GM12878 (cell line): Measurements from ENCODE around the gene TANC1. TPM values are rescaled to one million over a fixed set of nuclear protein-coding genes. Genes with fewer than 3 reads are reported as not detected.

Experiments used
- ATAC-seq: fragments of 200-7000 bp; cut with Tn5 transposase; 3 replicates; pipeline ENCODE4 v1.9.1; 2020; ENCODE audit warnings: mild to moderate bottlenecking, moderate library complexity
- BruUV-seq: library from RNA; stranded (reverse); fragments of 400-500 nt; replicated peaks from 2 replicates; lab custom pipeline; 2021; lab: Mats Ljungman, UMichigan
- CTCF ChIA-PET: fragments of 300-600 bp; sonication (Branson Sonifier 250); formaldehyde crosslinking; extraction: SDS; loops from one replicate; lab custom pipeline; 2021; ENCODE audit warnings: inconsistent platforms; lab: Yijun Ruan, JAX
- POLR2A ChIA-PET: fragments of 350-600 bp; formaldehyde crosslinking; extraction: SDS; loops from one replicate; lab custom pipeline; 2021; ENCODE audit warnings: inconsistent platforms; lab: Charles Lee
- RAD21 ChIA-PET: fragments of 300-600 bp; sonication (Branson Sonifier 250); formaldehyde crosslinking; loops from one replicate; lab custom pipeline; 2023; ENCODE audit warnings: antibody characterized with exemption; ENCODE audit not compliant: unreplicated experiment; lab: Charles Lee
- SMC1A ChIA-PET: fragments of 300-600 bp; sonication (Branson Sonifier 250); formaldehyde crosslinking; loops from one replicate; lab custom pipeline; 2023; ENCODE audit not compliant: unreplicated experiment, uncharacterized antibody; lab: Charles Lee
- DNase-seq: peaks from one replicate; pipeline ENCODE4 v3.0.0-alpha.2; 2011; ENCODE audit warnings: low read depth, low spot score
- FAIRE-seq: peaks from 3 replicates; lab custom pipeline; 2011; peaks lifted over from hg19 to GRCh38; lab: Jason Lieb, UNC
- H2AFZ ChIP-seq: 2 replicates; pipeline ENCODE4 v1.6.0; 2011; ENCODE audit warnings: low read depth, low read length, control low read depth; ENCODE audit not compliant: control insufficient read depth
- H3K27ac ChIP-seq: 2 replicates; pipeline ENCODE4 v1.5.1; 2011; ENCODE audit warnings: control low read depth; ENCODE audit not compliant: control insufficient read depth, insufficient read depth
- H3K27me3 ChIP-seq, 2 experiments: replicated peaks in 1 of 2; 2 replicates each; pipeline versions ENCODE4 v1.6.0 to v1.6.1; 2011; ENCODE audit warnings: low read length in 1 of 2; ENCODE audit not compliant: control insufficient read depth in 2 of 2, insufficient read depth in 2 of 2
- H3K36me3 ChIP-seq, 2 experiments: 2 replicates each; pipeline ENCODE4 v1.5.1; 2011; ENCODE audit warnings: low read length in 1 of 2; ENCODE audit not compliant: control insufficient read depth in 2 of 2, insufficient read depth in 2 of 2
- H3K4me1 ChIP-seq: 2 replicates; pipeline ENCODE4 v1.6.1; 2011; ENCODE audit warnings: mild to moderate bottlenecking, low read length, moderate library complexity, mixed read lengths; ENCODE audit not compliant: control insufficient read depth, insufficient read depth
- H3K4me2 ChIP-seq: 2 replicates; pipeline ENCODE4 v1.6.0; 2011; ENCODE audit warnings: control low read depth; ENCODE audit not compliant: control insufficient read depth, insufficient read depth
- H3K4me3 ChIP-seq: fragments of 200-600 bp; sonication (generic); 2 replicates; pipeline ENCODE4 v1.5.1; 2016
- H3K79me2 ChIP-seq: 2 replicates; pipeline ENCODE4 v1.6.0; 2011; ENCODE audit warnings: low read length; ENCODE audit not compliant: control insufficient read depth, insufficient read depth
- H3K9ac ChIP-seq: 2 replicates; pipeline ENCODE4 v1.8.0; 2011; ENCODE audit warnings: low read length, control low read depth, mixed read lengths; ENCODE audit not compliant: control insufficient read depth, insufficient read depth
- H3K9me3 ChIP-seq: replicated peaks from 3 replicates; pipeline ENCODE4 v1.5.1; 2011; ENCODE audit warnings: mild to moderate bottlenecking, low read length; ENCODE audit not compliant: control insufficient read depth, insufficient read depth
- H4K20me1 ChIP-seq: 2 replicates; pipeline ENCODE4 v1.6.0; 2011; ENCODE audit not compliant: control insufficient read depth, insufficient read depth
- ESRRA ChIP-seq: IDR thresholded peaks from 2 replicates; pipeline ENCODE4 v1.6.1; 2012; ENCODE audit warnings: mild to moderate bottlenecking, low read length, improper control_type of control experiment
- KLF5 ChIP-seq: fragments of 450-650 bp; IDR thresholded peaks from 2 replicates; pipeline ENCODE4 v1.6.1; 2014; ENCODE audit warnings: mild to moderate bottlenecking; ENCODE audit not compliant: partially characterized antibody
- MEF2B ChIP-seq: fragments of 450-650 bp; IDR thresholded peaks from 2 replicates; pipeline ENCODE4 v1.6.1; 2018; ENCODE audit warnings: mild to moderate bottlenecking, moderate library complexity; ENCODE audit not compliant: partially characterized antibody, poor library complexity, severe bottlenecking
- NR2F1 ChIP-seq: fragments of 450-650 bp; conservative IDR thresholded peaks from 2 replicates; pipeline ENCODE4 v1.6.1; 2017; ENCODE audit warnings: mild to moderate bottlenecking
- POLR2AphosphoS5 ChIP-seq: IDR thresholded peaks from 2 replicates; pipeline ENCODE4 v1.6.1; 2011; ENCODE audit warnings: mild to moderate bottlenecking, low read length, inconsistent platforms
- WGBS: methylation state at CpG from one replicate; pipeline ENCODE4 v1.1.6; 2016; ENCODE audit warnings: low lambda C conversion rate; ENCODE audit not compliant: insufficient replicate concordance, insufficient coverage; ENCODE audit errors: missing lambda C conversion rate; 5-methylcytosine and 5-hydroxymethylcytosine counted together
- in situ Hi-C: fragments of 300-500 bp; cut with MboI; formaldehyde crosslinking; loops from 9 replicates; pipeline ENCODE4 v1.14.3; 2018; ENCODE audit warnings: mixed read lengths
- intact Hi-C: fragments of 100-400 bp; cut with micrococcal nuclease; formaldehyde crosslinking; loops from one replicate; pipeline ENCODE4 v1.14.2; 2022; ENCODE audit not compliant: unreplicated experiment
- polyA plus RNA-seq, 11 experiments: library from polyadenylated mRNA; depleted of rRNA in 4 of 11; unstranded in 6 of 11; stranded (reverse) in 5 of 11; fragments of >200 nt; fragmentation: Nextera tagmentation in 4 of 11; fragmentation: Illumina TruSeq in 1 of 11; extraction: Ambion mirVana in 4 of 11; extraction: Trizol in 1 of 11; gene quantifications; 1 replicate in 1 of 11; 2 replicates in 10 of 11; pipeline versions ENCODE4 v1.2.1 to v1.2.3, GENCODE V29; 2011 to 2016; ENCODE audit warnings: inconsistent platforms in 2 of 11, missing spikeins in 2 of 11, low read depth in 1 of 11
- total RNA-seq, 4 experiments: library from RNA; depleted of rRNA in 3 of 4; stranded (reverse); fragments of >200 nt in 3 of 4; fragmentation: Illumina TruSeq in 1 of 4; extraction: Trizol in 1 of 4; gene quantifications; 2 replicates each; pipeline versions ENCODE4 v1.2.1 to v1.2.3, GENCODE V29; 2013 to 2021
- TF ChIP-seq, protein P1 (sequence below): fragments of 450-650 bp; formaldehyde crosslinking; IDR thresholded peaks from 2 replicates; pipeline ENCODE4 v1.5.0; 2022; ENCODE audit warnings: mild to moderate bottlenecking, missing genetic modification characterization
- TF ChIP-seq, protein P2 (sequence below): IDR thresholded peaks from 2 replicates; pipeline ENCODE4 v1.6.1; 2011; ENCODE audit warnings: borderline replicate concordance, low read depth, mild to moderate bottlenecking, moderate library complexity, low read length; ENCODE audit not compliant: insufficient read depth, poor library complexity, severe bottlenecking
- TF ChIP-seq, protein P3 (sequence below): fragments of 450-650 bp; IDR thresholded peaks from 2 replicates; pipeline ENCODE4 v1.6.1; 2017; ENCODE audit warnings: mild to moderate bottlenecking, moderate library complexity
- TF ChIP-seq, protein P4 (sequence below): IDR thresholded peaks from 2 replicates; pipeline ENCODE4 v1.6.1; 2012; ENCODE audit warnings: low read depth, low read length, improper control_type of control experiment

The TANC1 gene
- total and polyA plus RNA-seq, 10 of the 15 experiments (the other 5 are each of a cell fraction or from before 2014, with no cell fraction given) = 0.05 to 5.0 (median 0.34) TPM

DNA sequence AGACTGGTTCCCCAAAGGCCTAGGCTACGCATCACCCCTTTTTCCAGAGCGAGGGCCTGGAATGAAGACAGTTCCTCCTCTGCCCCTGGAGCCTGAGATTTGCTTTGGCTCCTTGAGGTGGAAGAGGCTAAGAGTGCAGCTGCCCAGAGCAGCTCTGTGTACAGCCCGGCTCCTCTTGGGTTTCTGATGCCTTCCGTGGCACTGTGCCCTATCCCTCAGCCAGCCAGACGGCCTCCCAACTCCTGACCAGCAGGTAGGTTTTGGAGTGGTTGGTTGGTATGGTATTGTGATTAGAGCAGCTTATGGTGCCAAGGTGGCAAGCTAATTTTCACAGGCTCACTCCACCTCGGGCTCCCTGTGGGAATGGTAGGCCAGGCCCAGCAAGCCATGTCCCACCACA lies 112.2 kb downstream of the TANC1 start:
- no peak overlapping the region for H3K4me2 ChIP-seq
- intact Hi-C loops = no loop called here
- no peaks in the 10 kb centered on the region for H3K4me1 ChIP-seq
- no peak for DNase-seq
- WGBS = 70% methylated on average over 6 of the region's 6 CpGs
- no peak overlapping the region for H3K27ac ChIP-seq
- RAD21 ChIA-PET = no interaction called here
- H3K27me3 ChIP-seq = no peaks in the 10 kb centered on the region
- TF ChIP-seq POLR2AphosphoS5 (no peak), ESRRA (no peak), NR2F1 (no peak), KLF5 (no peak), MEF2B (no peak)
- TF ChIP-seq, protein P1, sequence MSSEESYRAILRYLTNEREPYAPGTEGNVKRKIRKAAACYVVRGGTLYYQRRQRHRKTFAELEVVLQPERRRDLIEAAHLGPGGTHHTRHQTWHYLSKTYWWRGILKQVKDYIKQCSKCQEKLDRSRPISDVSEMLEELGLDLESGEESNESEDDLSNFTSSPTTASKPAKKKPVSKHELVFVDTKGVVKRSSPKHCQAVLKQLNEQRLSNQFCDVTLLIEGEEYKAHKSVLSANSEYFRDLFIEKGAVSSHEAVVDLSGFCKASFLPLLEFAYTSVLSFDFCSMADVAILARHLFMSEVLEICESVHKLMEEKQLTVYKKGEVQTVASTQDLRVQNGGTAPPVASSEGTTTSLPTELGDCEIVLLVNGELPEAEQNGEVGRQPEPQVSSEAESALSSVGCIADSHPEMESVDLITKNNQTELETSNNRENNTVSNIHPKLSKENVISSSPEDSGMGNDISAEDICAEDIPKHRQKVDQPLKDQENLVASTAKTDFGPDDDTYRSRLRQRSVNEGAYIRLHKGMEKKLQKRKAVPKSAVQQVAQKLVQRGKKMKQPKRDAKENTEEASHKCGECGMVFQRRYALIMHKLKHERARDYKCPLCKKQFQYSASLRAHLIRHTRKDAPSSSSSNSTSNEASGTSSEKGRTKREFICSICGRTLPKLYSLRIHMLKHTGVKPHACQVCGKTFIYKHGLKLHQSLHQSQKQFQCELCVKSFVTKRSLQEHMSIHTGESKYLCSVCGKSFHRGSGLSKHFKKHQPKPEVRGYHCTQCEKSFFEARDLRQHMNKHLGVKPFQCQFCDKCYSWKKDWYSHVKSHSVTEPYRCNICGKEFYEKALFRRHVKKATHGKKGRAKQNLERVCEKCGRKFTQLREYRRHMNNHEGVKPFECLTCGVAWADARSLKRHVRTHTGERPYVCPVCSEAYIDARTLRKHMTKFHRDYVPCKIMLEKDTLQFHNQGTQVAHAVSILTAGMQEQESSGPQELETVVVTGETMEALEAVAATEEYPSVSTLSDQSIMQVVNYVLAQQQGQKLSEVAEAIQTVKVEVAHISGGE (CRISPR knock-in tag) = no peak
- TF ChIP-seq, protein P2, sequence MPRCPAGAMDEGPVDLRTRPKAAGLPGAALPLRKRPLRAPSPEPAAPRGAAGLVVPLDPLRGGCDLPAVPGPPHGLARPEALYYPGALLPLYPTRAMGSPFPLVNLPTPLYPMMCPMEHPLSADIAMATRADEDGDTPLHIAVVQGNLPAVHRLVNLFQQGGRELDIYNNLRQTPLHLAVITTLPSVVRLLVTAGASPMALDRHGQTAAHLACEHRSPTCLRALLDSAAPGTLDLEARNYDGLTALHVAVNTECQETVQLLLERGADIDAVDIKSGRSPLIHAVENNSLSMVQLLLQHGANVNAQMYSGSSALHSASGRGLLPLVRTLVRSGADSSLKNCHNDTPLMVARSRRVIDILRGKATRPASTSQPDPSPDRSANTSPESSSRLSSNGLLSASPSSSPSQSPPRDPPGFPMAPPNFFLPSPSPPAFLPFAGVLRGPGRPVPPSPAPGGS = no peak
- TF ChIP-seq, protein P3, sequence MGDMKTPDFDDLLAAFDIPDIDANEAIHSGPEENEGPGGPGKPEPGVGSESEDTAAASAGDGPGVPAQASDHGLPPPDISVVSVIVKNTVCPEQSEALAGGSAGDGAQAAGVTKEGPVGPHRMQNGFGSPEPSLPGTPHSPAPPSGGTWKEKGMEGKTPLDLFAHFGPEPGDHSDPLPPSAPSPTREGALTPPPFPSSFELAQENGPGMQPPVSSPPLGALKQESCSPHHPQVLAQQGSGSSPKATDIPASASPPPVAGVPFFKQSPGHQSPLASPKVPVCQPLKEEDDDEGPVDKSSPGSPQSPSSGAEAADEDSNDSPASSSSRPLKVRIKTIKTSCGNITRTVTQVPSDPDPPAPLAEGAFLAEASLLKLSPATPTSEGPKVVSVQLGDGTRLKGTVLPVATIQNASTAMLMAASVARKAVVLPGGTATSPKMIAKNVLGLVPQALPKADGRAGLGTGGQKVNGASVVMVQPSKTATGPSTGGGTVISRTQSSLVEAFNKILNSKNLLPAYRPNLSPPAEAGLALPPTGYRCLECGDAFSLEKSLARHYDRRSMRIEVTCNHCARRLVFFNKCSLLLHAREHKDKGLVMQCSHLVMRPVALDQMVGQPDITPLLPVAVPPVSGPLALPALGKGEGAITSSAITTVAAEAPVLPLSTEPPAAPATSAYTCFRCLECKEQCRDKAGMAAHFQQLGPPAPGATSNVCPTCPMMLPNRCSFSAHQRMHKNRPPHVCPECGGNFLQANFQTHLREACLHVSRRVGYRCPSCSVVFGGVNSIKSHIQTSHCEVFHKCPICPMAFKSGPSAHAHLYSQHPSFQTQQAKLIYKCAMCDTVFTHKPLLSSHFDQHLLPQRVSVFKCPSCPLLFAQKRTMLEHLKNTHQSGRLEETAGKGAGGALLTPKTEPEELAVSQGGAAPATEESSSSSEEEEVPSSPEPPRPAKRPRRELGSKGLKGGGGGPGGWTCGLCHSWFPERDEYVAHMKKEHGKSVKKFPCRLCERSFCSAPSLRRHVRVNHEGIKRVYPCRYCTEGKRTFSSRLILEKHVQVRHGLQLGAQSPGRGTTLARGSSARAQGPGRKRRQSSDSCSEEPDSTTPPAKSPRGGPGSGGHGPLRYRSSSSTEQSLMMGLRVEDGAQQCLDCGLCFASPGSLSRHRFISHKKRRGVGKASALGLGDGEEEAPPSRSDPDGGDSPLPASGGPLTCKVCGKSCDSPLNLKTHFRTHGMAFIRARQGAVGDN = no peak
- TF ChIP-seq, protein P4, sequence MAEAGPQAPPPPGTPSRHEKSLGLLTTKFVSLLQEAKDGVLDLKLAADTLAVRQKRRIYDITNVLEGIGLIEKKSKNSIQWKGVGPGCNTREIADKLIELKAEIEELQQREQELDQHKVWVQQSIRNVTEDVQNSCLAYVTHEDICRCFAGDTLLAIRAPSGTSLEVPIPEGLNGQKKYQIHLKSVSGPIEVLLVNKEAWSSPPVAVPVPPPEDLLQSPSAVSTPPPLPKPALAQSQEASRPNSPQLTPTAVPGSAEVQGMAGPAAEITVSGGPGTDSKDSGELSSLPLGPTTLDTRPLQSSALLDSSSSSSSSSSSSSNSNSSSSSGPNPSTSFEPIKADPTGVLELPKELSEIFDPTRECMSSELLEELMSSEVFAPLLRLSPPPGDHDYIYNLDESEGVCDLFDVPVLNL = no peak
- TF ChIP-seq, all 136 proteins: peak for 0
- SMC1A ChIA-PET = interaction anchor here (0.6 kb wide), 1 partner anchor 54 kb away, joined by 3 read pairs; no protein-coding TSS in a partner anchor
- H3K4me3 ChIP-seq = no peak overlapping the region
- no TSS peak for BruUV-seq
- no peaks in the 10 kb centered on the region for H3K79me2 ChIP-seq
- CTCF ChIA-PET = no interaction called here
- H4K20me1 ChIP-seq = no peaks in the 10 kb centered on the region
- no peak overlapping the region for H2AFZ ChIP-seq
- in situ Hi-C loops = no loop called here
- ATAC-seq (no peak), FAIRE-seq (no peak)
- no peaks in the 10 kb centered on the region for H3K36me3 ChIP-seq
- POLR2A ChIA-PET = no interaction called here
- H3K9ac ChIP-seq = no peak overlapping the region
- H3K9me3 ChIP-seq = no peaks in the 10 kb centered on the region
